ENCODE results near the gene TAAR8. TPM values are rescaled to one million over a fixed set of nuclear protein-coding genes. Genes with fewer than 3 reads are reported as not detected.

TAAR8 gene
- total and polyA plus RNA-seq, 2 experiments from 2014 or later, result not detected

DNA sequence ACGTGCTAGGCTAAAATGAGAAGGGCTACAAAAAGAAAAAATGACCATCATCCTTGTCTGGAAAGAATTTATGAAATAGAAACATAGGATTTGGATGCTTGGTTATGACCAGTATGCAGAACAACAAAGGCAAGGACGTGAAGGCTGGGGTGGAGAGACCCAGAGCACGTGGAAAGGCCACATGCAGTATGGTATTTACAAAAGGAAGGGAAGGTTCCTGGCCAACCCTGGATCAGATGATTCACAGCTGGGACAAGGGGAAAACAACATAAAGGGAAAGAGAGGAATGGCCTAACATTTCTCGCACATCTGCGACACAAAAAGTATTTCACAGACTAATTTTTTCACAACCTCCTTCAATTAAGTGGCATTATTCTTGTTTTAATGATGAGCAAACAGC is 47.7 kb upstream of the TAAR8 start:
- no peak overlapping the region for H2AFZ ChIP-seq
- H3K36me3 Mint-ChIP-seq (ENCODE audit: low read depth), result peaks cover 7% of the 10 kb centered on the region; the same call in 2 of the 3 replicates
- no peaks in the 10 kb centered on the region for H3K9me3 Mint-ChIP-seq
- no peaks in the 10 kb centered on the region for H3K27me3 Mint-ChIP-seq (ENCODE audit: insufficient read depth, low read depth, poor library complexity)
- H3K9me2 ChIP-seq (ENCODE audit: insufficient read depth), result no peaks in the 10 kb centered on the region
- H3K4me3 Mint-ChIP-seq, result no peak overlapping the region
- H3K27ac Mint-ChIP-seq, result no peak overlapping the region
- no peak for DNase-seq (ENCODE audit: low spot score)
- TF ChIP-seq EZH2phosphoT487 (IDR thresholded peaks at IDR 0.05; ENCODE audit: unreplicated experiment), result no peak
- TF ChIP-seq, protein P1, sequence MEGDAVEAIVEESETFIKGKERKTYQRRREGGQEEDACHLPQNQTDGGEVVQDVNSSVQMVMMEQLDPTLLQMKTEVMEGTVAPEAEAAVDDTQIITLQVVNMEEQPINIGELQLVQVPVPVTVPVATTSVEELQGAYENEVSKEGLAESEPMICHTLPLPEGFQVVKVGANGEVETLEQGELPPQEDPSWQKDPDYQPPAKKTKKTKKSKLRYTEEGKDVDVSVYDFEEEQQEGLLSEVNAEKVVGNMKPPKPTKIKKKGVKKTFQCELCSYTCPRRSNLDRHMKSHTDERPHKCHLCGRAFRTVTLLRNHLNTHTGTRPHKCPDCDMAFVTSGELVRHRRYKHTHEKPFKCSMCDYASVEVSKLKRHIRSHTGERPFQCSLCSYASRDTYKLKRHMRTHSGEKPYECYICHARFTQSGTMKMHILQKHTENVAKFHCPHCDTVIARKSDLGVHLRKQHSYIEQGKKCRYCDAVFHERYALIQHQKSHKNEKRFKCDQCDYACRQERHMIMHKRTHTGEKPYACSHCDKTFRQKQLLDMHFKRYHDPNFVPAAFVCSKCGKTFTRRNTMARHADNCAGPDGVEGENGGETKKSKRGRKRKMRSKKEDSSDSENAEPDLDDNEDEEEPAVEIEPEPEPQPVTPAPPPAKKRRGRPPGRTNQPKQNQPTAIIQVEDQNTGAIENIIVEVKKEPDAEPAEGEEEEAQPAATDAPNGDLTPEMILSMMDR (conservative IDR thresholded peaks at IDR 0.05; ENCODE audit: low read depth in 2 of 2), result no peak
- TF ChIP-seq, protein P2, sequence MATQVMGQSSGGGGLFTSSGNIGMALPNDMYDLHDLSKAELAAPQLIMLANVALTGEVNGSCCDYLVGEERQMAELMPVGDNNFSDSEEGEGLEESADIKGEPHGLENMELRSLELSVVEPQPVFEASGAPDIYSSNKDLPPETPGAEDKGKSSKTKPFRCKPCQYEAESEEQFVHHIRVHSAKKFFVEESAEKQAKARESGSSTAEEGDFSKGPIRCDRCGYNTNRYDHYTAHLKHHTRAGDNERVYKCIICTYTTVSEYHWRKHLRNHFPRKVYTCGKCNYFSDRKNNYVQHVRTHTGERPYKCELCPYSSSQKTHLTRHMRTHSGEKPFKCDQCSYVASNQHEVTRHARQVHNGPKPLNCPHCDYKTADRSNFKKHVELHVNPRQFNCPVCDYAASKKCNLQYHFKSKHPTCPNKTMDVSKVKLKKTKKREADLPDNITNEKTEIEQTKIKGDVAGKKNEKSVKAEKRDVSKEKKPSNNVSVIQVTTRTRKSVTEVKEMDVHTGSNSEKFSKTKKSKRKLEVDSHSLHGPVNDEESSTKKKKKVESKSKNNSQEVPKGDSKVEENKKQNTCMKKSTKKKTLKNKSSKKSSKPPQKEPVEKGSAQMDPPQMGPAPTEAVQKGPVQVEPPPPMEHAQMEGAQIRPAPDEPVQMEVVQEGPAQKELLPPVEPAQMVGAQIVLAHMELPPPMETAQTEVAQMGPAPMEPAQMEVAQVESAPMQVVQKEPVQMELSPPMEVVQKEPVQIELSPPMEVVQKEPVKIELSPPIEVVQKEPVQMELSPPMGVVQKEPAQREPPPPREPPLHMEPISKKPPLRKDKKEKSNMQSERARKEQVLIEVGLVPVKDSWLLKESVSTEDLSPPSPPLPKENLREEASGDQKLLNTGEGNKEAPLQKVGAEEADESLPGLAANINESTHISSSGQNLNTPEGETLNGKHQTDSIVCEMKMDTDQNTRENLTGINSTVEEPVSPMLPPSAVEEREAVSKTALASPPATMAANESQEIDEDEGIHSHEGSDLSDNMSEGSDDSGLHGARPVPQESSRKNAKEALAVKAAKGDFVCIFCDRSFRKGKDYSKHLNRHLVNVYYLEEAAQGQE (IDR thresholded peaks at IDR 0.05; ENCODE audit: unreplicated experiment), result no peak
- TF ChIP-seq STAT1 (IDR thresholded peaks at IDR 0.05; ENCODE audit: unreplicated experiment), result no peak
- no peak overlapping the region for H3K4me2 ChIP-seq
- peaks cover 25% of the 10 kb centered on the region for H4K20me1 ChIP-seq (replicated peaks; ENCODE audit: insufficient read depth)
- no peak overlapping the region for H3K4me3 ChIP-seq
- no peak for ATAC-seq
- H3K36me3 ChIP-seq (ENCODE audit: insufficient read depth), result peaks cover 4% of the 10 kb centered on the region
- peaks cover 3% of the 10 kb centered on the region; the same call in 1 of the 2 replicates for H3K4me1 ChIP-seq (ENCODE audit: insufficient read depth)
- H3K4me1 Mint-ChIP-seq, result peaks cover 8% of the 10 kb centered on the region; the same call in 2 of the 3 replicates
- H3K79me2 ChIP-seq (replicated peaks; ENCODE audit: insufficient read depth), result peaks cover 72% of the 10 kb centered on the region
- H3F3A ChIP-seq (replicated peaks; ENCODE audit: low read depth), result no peaks in the 10 kb centered on the region
- no peak overlapping the region for H3K27ac ChIP-seq (ENCODE audit: low read depth)
- H3K27me3 ChIP-seq (ENCODE audit: insufficient read depth), result no peaks in the 10 kb centered on the region

DNA sequence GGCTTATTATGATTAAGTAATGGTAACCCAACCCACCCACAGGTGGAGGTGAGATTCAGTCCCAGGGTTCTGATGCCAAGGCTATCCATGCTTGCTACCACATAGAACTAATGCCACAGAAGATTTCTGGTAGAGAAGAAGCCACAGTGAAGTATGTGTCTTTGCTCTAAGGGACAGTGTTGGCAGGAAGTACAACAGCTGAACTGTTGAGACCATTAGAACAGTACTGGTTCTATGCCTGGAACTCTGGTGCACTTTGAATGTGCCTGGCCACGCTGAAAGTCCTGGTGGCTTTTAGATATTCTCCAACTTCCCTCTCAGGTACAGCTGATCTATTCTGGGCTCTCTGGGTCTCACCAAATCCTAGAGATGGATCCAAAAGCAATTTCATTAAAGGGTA is 47.3 kb upstream of the TAAR8 start:
- Mint-ChIP-seq H3K9me3 (no peaks in the 10 kb centered on the region), H3K4me1 (peaks cover 8% of the 10 kb centered on the region; the same call in 2 of the 3 replicates), H3K27ac (no peak overlapping the region), H3K36me3 (ENCODE audit: low read depth) (peaks cover 7% of the 10 kb centered on the region; the same call in 2 of the 3 replicates), H3K27me3 (ENCODE audit: insufficient read depth, low read depth, poor library complexity) (no peaks in the 10 kb centered on the region), H3K4me3 (no peak overlapping the region)
- Histone ChIP-seq H3K4me2 (no peak overlapping the region), H4K20me1 (replicated peaks; ENCODE audit: insufficient read depth) (peaks cover 25% of the 10 kb centered on the region), H3F3A (replicated peaks; ENCODE audit: low read depth) (no peaks in the 10 kb centered on the region), H3K4me3 (no peak overlapping the region), H3K4me1 (ENCODE audit: insufficient read depth) (peaks cover 6% of the 10 kb centered on the region; the same call in 1 of the 2 replicates), H3K36me3 (ENCODE audit: insufficient read depth) (peaks cover 4% of the 10 kb centered on the region), H2AFZ (no peak overlapping the region), H3K27ac (ENCODE audit: low read depth) (no peak overlapping the region), H3K27me3 (ENCODE audit: insufficient read depth) (no peaks in the 10 kb centered on the region), H3K79me2 (replicated peaks; ENCODE audit: insufficient read depth) (peaks cover 76% of the 10 kb centered on the region), H3K9me2 (ENCODE audit: insufficient read depth) (no peaks in the 10 kb centered on the region)
- ATAC-seq (no peak), DNase-seq (ENCODE audit: low spot score) (no peak)
- no peak for TF ChIP-seq ZNF114 (CRISPR knock-in tag; IDR thresholded peaks at IDR 0.05)
- TF ChIP-seq STAT1 (IDR thresholded peaks at IDR 0.05; ENCODE audit: unreplicated experiment), result no peak
- TF ChIP-seq, protein P2 (IDR thresholded peaks at IDR 0.05; ENCODE audit: unreplicated experiment), result no peak
- TF ChIP-seq ZNF331 (CRISPR knock-in tag; IDR thresholded peaks at IDR 0.05; ENCODE audit: low read depth), result no peak
- TF ChIP-seq, protein P1 (conservative IDR thresholded peaks at IDR 0.05; ENCODE audit: low read depth in 2 of 2), result no peak
- TF ChIP-seq EZH2 (IDR thresholded peaks at IDR 0.05; ENCODE audit: low read depth, unreplicated experiment), result no peak
- TF ChIP-seq, protein P3, sequence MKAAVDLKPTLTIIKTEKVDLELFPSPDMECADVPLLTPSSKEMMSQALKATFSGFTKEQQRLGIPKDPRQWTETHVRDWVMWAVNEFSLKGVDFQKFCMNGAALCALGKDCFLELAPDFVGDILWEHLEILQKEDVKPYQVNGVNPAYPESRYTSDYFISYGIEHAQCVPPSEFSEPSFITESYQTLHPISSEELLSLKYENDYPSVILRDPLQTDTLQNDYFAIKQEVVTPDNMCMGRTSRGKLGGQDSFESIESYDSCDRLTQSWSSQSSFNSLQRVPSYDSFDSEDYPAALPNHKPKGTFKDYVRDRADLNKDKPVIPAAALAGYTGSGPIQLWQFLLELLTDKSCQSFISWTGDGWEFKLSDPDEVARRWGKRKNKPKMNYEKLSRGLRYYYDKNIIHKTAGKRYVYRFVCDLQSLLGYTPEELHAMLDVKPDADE (IDR thresholded peaks at IDR 0.05), result no peak
- TF ChIP-seq POLR2AphosphoS5 (IDR thresholded peaks at IDR 0.05; ENCODE audit: low read depth), result no peak
- TF ChIP-seq JUNB (IDR thresholded peaks at IDR 0.05; ENCODE audit: unreplicated experiment), result no peak
- TF ChIP-seq CREB1 (CRISPR knock-in tag; IDR thresholded peaks at IDR 0.05; ENCODE audit: low read depth), result no peak
